Duodenal mucosa (tissue), 2 donors: Measurements from ENCODE around the gene CRELD2.

ENCODE experiments used
- H3K27ac ChIP-seq: one replicate; pipeline ENCODE4 v1.7.0; 2013; ENCODE audit warnings: low read depth, low read length
- H3K27me3 ChIP-seq, 2 donors: one replicate each; pipeline ENCODE4 v1.7.0; 2013; ENCODE audit warnings: low read length in 2 of 2, control low read depth in 1 of 2; ENCODE audit not compliant: insufficient read depth in 2 of 2, control insufficient read depth in 1 of 2
- H3K36me3 ChIP-seq, 2 donors: one replicate each; pipeline ENCODE4 v1.7.0; 2013; ENCODE audit warnings: low read length in 2 of 2, control low read depth in 1 of 2; ENCODE audit not compliant: insufficient read depth in 2 of 2, control insufficient read depth in 1 of 2
- H3K4me1 ChIP-seq, 2 donors: one replicate each; pipeline ENCODE4 v1.7.0; 2013; ENCODE audit warnings: low read length in 2 of 2, control low read depth in 1 of 2; ENCODE audit not compliant: insufficient read depth in 2 of 2, control insufficient read depth in 1 of 2
- H3K4me3 ChIP-seq, 2 donors: one replicate each; pipeline ENCODE4 v1.7.0; 2013; ENCODE audit warnings: low read length in 2 of 2, low read depth in 1 of 2
- H3K9ac ChIP-seq, 2 donors: one replicate each; pipeline ENCODE4 v1.7.0; 2013; ENCODE audit warnings: low read length in 2 of 2, low read depth in 1 of 2
- H3K9me3 ChIP-seq, 2 donors: one replicate each; pipeline ENCODE4 v1.7.0; 2013; ENCODE audit warnings: low read length in 2 of 2, control low read depth in 1 of 2; ENCODE audit not compliant: control insufficient read depth in 1 of 2

CRELD2 gene

GRCh38 chr22:49968831-49969661 lies 50.6 kb downstream of the CRELD2 start:
- H3K27ac ChIP-seq, result peak overlapping the region; percentile 50
- H3K4me3 ChIP-seq, result no peak overlapping the region
- H3K36me3 ChIP-seq, result peaks cover 0 to 4% of the 10 kb centered on the region in 2 donors
- H3K9me3 ChIP-seq, result no peaks in the 10 kb centered on the region
- peak overlapping the region in 1 of 2 donors; percentile 29 for H3K9ac ChIP-seq
- H3K4me1 ChIP-seq, result peaks cover 31 to 39% of the 10 kb centered on the region in 2 donors
- no peaks in the 10 kb centered on the region for H3K27me3 ChIP-seq

GRCh38 chr22:49969751-49970527 lies 51.5 kb downstream of the CRELD2 start:
- H3K27ac ChIP-seq, result peak overlapping the region; percentile 53

GRCh38 chr22:49970528-49971231 lies 52.2 kb downstream of the CRELD2 start:
- H3K27me3 ChIP-seq, result no peaks in the 10 kb centered on the region
- peak overlapping the region; percentile 63 to 70 for H3K9ac ChIP-seq
- H3K27ac ChIP-seq, result peak overlapping the region; percentile 86
- H3K9me3 ChIP-seq, result no peaks in the 10 kb centered on the region
- no peaks in the 10 kb centered on the region for H3K36me3 ChIP-seq
- H3K4me3 ChIP-seq, result peak overlapping the region; percentile 53 to 60
- peaks cover 33 to 36% of the 10 kb centered on the region in 2 donors for H3K4me1 ChIP-seq

More at GRCh38 chr22:49969751-49970527, 51.5 kb downstream of the CRELD2 start:
- Histone ChIP-seq H3K27me3 (no peaks in the 10 kb centered on the region), H3K9me3 (no peaks in the 10 kb centered on the region), H3K9ac (peak overlapping the region; percentile 6 to 29), H3K36me3 (no peaks in the 10 kb centered on the region), H3K4me1 (peaks cover 30 to 36% of the 10 kb centered on the region in 2 donors), H3K4me3 (peak overlapping the region in 1 of 2 donors; percentile 60)

- Histone ChIP-seq H3K9ac (peak overlapping the region; percentile 63 to 70), H3K27ac (peak overlapping the region; percentile 86), H3K9me3 (no peaks in the 10 kb centered on the region), H3K27me3 (no peaks in the 10 kb centered on the region), H3K4me3 (peak overlapping the region; percentile 53 to 60), H3K4me1 (peaks cover 27 to 31% of the 10 kb centered on the region in 2 donors), H3K36me3 (no peaks in the 10 kb centered on the region)
Measured at GRCh38 chr22:49971232-49972162, 53.1 kb downstream of the CRELD2 start.

- Histone ChIP-seq H3K9me3 (no peaks in the 10 kb centered on the region), H3K4me3 (no peak overlapping the region), H3K27me3 (no peaks in the 10 kb centered on the region), H3K4me1 (peaks cover 21 to 22% of the 10 kb centered on the region in 2 donors), H3K36me3 (no peaks in the 10 kb centered on the region), H3K9ac (peak overlapping the region; percentile 63 to 70), H3K27ac (no peak overlapping the region)
Measured at GRCh38 chr22:49972163-49973017, 54.0 kb downstream of the CRELD2 start.

- Histone ChIP-seq H3K4me1 (peaks cover 13 to 22% of the 10 kb centered on the region in 2 donors), H3K4me3 (no peak overlapping the region), H3K9me3 (no peaks in the 10 kb centered on the region), H3K27me3 (no peaks in the 10 kb centered on the region), H3K27ac (no peak overlapping the region), H3K36me3 (no peaks in the 10 kb centered on the region), H3K9ac (no peak overlapping the region)
Measured at GRCh38 chr22:49973018-49973961, 54.9 kb downstream of the CRELD2 start.

GRCh38 chr22:49975543-49976389 lies 57.3 kb downstream of the CRELD2 start:
- H3K4me3 ChIP-seq, result no peak overlapping the region
- no peaks in the 10 kb centered on the region for H3K27me3 ChIP-seq
- H3K27ac ChIP-seq, result no peak overlapping the region
- peaks cover under 1 to 13% of the 10 kb centered on the region in 2 donors for H3K4me1 ChIP-seq
- peaks cover 5 to 7% of the 10 kb centered on the region in 2 donors for H3K9me3 ChIP-seq
- no peaks in the 10 kb centered on the region for H3K36me3 ChIP-seq
- no peak overlapping the region for H3K9ac ChIP-seq
